Measurements from ENCODE around the gene POGK. TPM values are rescaled to one million over a fixed set of nuclear protein-coding genes. Genes with fewer than 3 reads are reported as not detected.

Gene POGK
- total RNA-seq, 5 donors from 2014 or later (not counting 1 experiment from before 2014, with no cell fraction given), result 26.2 to 45.9 (median 43.2) TPM

DNA sequence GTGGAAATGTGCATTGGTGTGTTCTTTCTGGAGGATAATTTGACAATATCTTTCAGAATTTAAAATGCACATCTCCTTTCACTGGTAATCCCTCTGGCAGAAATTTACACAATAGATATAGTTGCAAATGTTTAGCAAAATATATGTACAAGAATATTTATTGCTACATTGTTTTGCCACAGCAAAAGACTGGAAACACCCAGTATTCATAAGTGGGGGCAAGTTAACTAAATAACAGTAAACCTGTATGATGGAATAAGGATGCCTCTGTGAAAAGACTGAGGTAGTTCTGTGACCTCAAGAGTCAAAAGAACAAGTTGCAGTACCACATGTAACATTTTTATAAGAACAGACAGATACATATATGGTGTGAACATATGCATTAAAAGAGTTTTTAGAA, 50.5 kb downstream of the POGK start:
- H3K27me3 Mint-ChIP-seq, result peaks cover 21 to 25% of the 10 kb centered on the region in 2 donors
- H3K4me3 Mint-ChIP-seq, result no peak overlapping the region
- no peaks in the 10 kb centered on the region for H3K36me3 Mint-ChIP-seq
- Histone ChIP-seq H3K27ac (ENCODE audit: low read length) (no peak overlapping the region), H3K4me3 (ENCODE audit: control insufficient read depth in 1 of 2, extremely low read depth in 1 of 2, low read length in 1 of 2) (no peak overlapping the region), H3K9me3 (no peaks in the 10 kb centered on the region), H3K4me1 (ENCODE audit: control insufficient read depth in 1 of 2, extremely low read depth in 1 of 2, insufficient read depth in 2 of 2, low read length in 2 of 2) (peaks cover 0 to 3% of the 10 kb centered on the region in 2 experiments), H3K36me3 (ENCODE audit: control insufficient read depth in 2 of 2, extremely low read depth in 1 of 2, insufficient read depth in 1 of 2, low read length in 1 of 2) (no peaks in the 10 kb centered on the region), H3K27me3 (replicated peaks in 1 of 2; ENCODE audit: control insufficient read depth in 2 of 2, extremely low read depth in 1 of 2, insufficient read depth in 2 of 2, low read length in 1 of 2) (peaks cover 0 to 3% of the 10 kb centered on the region in 2 experiments)
- H3K27ac Mint-ChIP-seq, result no peak overlapping the region
- no peaks in the 10 kb centered on the region for H3K9me3 Mint-ChIP-seq
- ChIA-PET POLR2A (no interaction called here), CTCF (interaction anchor here in 1 of 2 donors (1.1 kb wide), 1 partner anchor 20 kb away, joined by 3 read pairs; no protein-coding TSS in a partner anchor)
- H3K4me1 Mint-ChIP-seq, result peaks cover 4 to 7% (median 7%) of the 10 kb centered on the region in 3 donors
- no peak for DNase-seq
- ATAC-seq (replicated peaks in 1 of 4), result no peak

DNA sequence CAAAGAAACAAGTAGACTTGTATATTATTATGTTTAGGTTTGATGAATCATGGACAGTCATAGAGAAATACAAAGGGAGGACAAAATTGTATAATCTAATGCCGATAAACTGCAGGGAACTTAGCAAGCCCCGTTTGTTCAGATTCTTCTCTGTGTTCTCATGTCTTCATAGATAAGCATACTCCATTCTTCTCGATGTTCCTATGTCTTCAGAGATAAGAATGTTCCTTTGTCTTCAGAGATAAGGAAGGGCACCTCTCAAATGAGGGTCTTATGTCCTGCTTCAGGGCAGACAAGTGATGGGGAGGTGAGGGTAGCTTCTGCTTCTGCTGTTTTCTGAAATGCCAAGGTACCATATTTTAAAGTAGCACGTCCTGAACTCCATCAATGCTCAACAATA, 56.5 kb downstream of the POGK start:
- ChIA-PET CTCF (no interaction called here), POLR2A (no interaction called here)
- Mint-ChIP-seq H3K27ac (no peak overlapping the region), H3K27me3 (peaks cover 13 to 19% of the 10 kb centered on the region in 2 donors), H3K36me3 (peaks cover 7% of the 10 kb centered on the region), H3K4me3 (no peak overlapping the region), H3K4me1 (no peaks in the 10 kb centered on the region), H3K9me3 (peaks cover 2 to 13% (median 13%) of the 10 kb centered on the region in 3 donors)
- WGBS (ENCODE audit: insufficient coverage), result 92% methylated on average over 2 of the region's 4 CpGs
- Histone ChIP-seq H3K4me1 (ENCODE audit: control insufficient read depth in 1 of 2, extremely low read depth in 1 of 2, insufficient read depth in 2 of 2, low read length in 2 of 2) (no peaks in the 10 kb centered on the region), H3K9me3 (no peaks in the 10 kb centered on the region), H3K27ac (ENCODE audit: low read length) (no peak overlapping the region), H3K27me3 (replicated peaks in 1 of 2; ENCODE audit: control insufficient read depth in 2 of 2, extremely low read depth in 1 of 2, insufficient read depth in 2 of 2, low read length in 1 of 2) (peaks cover 0 to 3% of the 10 kb centered on the region in 2 experiments), H3K4me3 (ENCODE audit: control insufficient read depth in 1 of 2, extremely low read depth in 1 of 2, low read length in 1 of 2) (no peak overlapping the region), H3K36me3 (ENCODE audit: control insufficient read depth in 2 of 2, extremely low read depth in 1 of 2, insufficient read depth in 1 of 2, low read length in 1 of 2) (no peaks in the 10 kb centered on the region)
- no peak for DNase-seq
- no peak for ATAC-seq (replicated peaks in 1 of 4)

DNA sequence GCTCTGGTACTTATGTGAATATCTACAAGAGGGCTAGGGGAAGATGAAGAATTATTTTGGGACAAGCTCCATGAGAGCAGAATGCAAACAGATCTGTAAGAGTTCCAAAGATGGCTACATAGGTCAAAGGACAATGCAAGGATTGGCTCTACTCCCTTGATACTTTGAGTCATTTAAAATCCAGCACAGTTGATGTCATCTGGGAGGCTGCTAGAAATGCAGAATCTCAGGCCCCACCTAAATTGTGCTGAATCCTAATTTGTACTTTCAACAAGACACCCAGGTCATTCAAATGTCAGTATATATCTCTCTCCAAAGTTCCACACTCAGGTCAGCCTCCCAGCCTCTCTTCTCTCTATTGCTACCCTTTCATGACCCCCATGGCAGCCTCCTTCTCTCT, 60.5 kb downstream of the POGK start:
- Histone ChIP-seq H3K27me3 (replicated peaks in 1 of 2; ENCODE audit: control insufficient read depth in 2 of 2, extremely low read depth in 1 of 2, insufficient read depth in 2 of 2, low read length in 1 of 2) (peaks cover 0 to 3% of the 10 kb centered on the region in 2 experiments), H3K4me1 (ENCODE audit: control insufficient read depth in 1 of 2, extremely low read depth in 1 of 2, insufficient read depth in 2 of 2, low read length in 2 of 2) (no peaks in the 10 kb centered on the region), H3K4me3 (ENCODE audit: control insufficient read depth in 1 of 2, extremely low read depth in 1 of 2, low read length in 1 of 2) (no peak overlapping the region), H3K27ac (ENCODE audit: low read length) (no peak overlapping the region), H3K36me3 (ENCODE audit: control insufficient read depth in 2 of 2, extremely low read depth in 1 of 2, insufficient read depth in 1 of 2, low read length in 1 of 2) (no peaks in the 10 kb centered on the region), H3K9me3 (no peaks in the 10 kb centered on the region)
- Mint-ChIP-seq H3K4me3 (no peak overlapping the region), H3K27me3 (peaks cover 5 to 11% of the 10 kb centered on the region in 2 donors), H3K9me3 (peaks cover 2 to 13% (median 13%) of the 10 kb centered on the region in 3 donors), H3K4me1 (no peaks in the 10 kb centered on the region), H3K36me3 (peaks cover 7% of the 10 kb centered on the region), H3K27ac (no peak overlapping the region)
- CTCF ChIA-PET, result interaction anchor here in 1 of 2 donors (0.7 kb wide), 1 partner anchor 160 kb away, joined by 9 read pairs; no protein-coding TSS in a partner anchor
- DNase-seq, result no peak
- no peak for ATAC-seq (replicated peaks in 1 of 4)
- POLR2A ChIA-PET, result interaction anchor here in 1 of 2 donors (0.5 kb wide), 1 partner anchor 309 kb away, joined by 9 read pairs; no protein-coding TSS in a partner anchor

DNA sequence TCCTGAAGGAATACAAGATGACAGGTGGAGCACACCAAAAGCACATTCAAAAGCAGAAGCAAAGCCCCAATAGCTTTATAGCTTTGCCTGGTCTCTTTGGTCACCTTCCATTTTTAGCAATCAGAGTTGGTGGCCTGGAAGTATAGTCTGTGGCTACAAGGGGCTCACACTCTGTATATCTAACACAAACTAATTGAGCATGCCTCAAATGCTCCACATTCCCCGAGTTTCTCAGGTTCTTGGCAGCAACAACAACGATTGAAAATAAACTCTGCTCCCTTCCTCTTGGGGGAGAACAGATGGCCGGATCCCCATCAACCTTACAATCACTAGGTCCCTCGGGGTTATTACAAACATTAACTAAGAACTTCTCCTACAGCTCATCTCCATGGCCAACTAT, 61.7 kb downstream of the POGK start:
- Mint-ChIP-seq H3K4me1 (no peaks in the 10 kb centered on the region), H3K27ac (no peak overlapping the region), H3K27me3 (peaks cover 2 to 10% of the 10 kb centered on the region in 2 donors), H3K36me3 (peaks cover 7% of the 10 kb centered on the region), H3K4me3 (no peak overlapping the region), H3K9me3 (peaks cover 2 to 13% (median 13%) of the 10 kb centered on the region in 3 donors)
- no peak overlapping the region for H3K27ac ChIP-seq (ENCODE audit: low read length)
- POLR2A ChIA-PET, result no interaction called here
- H3K36me3 ChIP-seq (ENCODE audit: control insufficient read depth in 2 of 2, extremely low read depth in 1 of 2, insufficient read depth in 1 of 2, low read length in 1 of 2), result no peaks in the 10 kb centered on the region
- no peak for ATAC-seq (replicated peaks in 1 of 4)
- H3K27me3 ChIP-seq (replicated peaks in 1 of 2; ENCODE audit: control insufficient read depth in 2 of 2, extremely low read depth in 1 of 2, insufficient read depth in 2 of 2, low read length in 1 of 2), result peaks cover 0 to 3% of the 10 kb centered on the region in 2 experiments
- no peak for DNase-seq
- CTCF ChIA-PET, result interaction anchor here in 1 of 2 donors (0.6 to 0.8 kb wide), 2 partner anchors 150 to 160 kb away, joined by 3 read pairs; no protein-coding TSS in a partner anchor
- H3K4me3 ChIP-seq (ENCODE audit: control insufficient read depth in 1 of 2, extremely low read depth in 1 of 2, low read length in 1 of 2), result no peak overlapping the region
- H3K4me1 ChIP-seq (ENCODE audit: control insufficient read depth in 1 of 2, extremely low read depth in 1 of 2, insufficient read depth in 2 of 2, low read length in 2 of 2), result no peaks in the 10 kb centered on the region
- no peaks in the 10 kb centered on the region for H3K9me3 ChIP-seq
- 56% methylated on average over 2 of the region's 4 CpGs for WGBS (ENCODE audit: insufficient coverage)

DNA sequence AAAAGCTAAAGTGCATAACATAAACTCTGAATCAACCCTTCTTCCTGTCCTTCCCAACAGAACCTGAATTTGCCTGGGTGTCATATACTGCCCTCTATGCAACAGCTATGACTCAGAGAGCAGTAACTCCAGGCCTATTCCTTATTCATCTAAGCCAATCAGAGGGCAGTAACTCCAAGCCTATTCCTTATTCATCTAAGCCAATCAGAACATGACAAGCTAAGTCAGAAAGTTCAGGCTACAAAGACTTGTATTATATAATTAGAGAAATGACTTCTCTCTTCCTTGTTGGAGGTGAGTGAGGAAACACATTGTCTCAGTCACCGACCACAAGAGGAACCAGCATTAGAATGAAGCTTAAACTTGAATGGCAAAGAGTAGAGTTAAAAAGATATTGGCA, 63.0 kb downstream of the POGK start:
- peaks cover 0 to 4% of the 10 kb centered on the region in 2 donors for H3K27me3 Mint-ChIP-seq
- no peaks in the 10 kb centered on the region for H3K4me1 Mint-ChIP-seq
- Histone ChIP-seq H3K9me3 (no peaks in the 10 kb centered on the region), H3K27ac (ENCODE audit: low read length) (no peak overlapping the region), H3K36me3 (ENCODE audit: control insufficient read depth in 2 of 2, extremely low read depth in 1 of 2, insufficient read depth in 1 of 2, low read length in 1 of 2) (no peaks in the 10 kb centered on the region), H3K4me1 (ENCODE audit: control insufficient read depth in 1 of 2, extremely low read depth in 1 of 2, insufficient read depth in 2 of 2, low read length in 2 of 2) (no peaks in the 10 kb centered on the region), H3K27me3 (replicated peaks in 1 of 2; ENCODE audit: control insufficient read depth in 2 of 2, extremely low read depth in 1 of 2, insufficient read depth in 2 of 2, low read length in 1 of 2) (peaks cover 0 to 5% of the 10 kb centered on the region in 2 experiments), H3K4me3 (ENCODE audit: control insufficient read depth in 1 of 2, extremely low read depth in 1 of 2, low read length in 1 of 2) (no peak overlapping the region)
- POLR2A ChIA-PET, result no interaction called here
- ATAC-seq (replicated peaks in 1 of 4) (no peak), DNase-seq (no peak)
- CTCF ChIA-PET, result interaction anchor here (0.9 to 1.0 kb wide), 2 partner anchors 8 to 156 kb away, joined by 3 read pairs; no protein-coding TSS in a partner anchor
- no peak overlapping the region for H3K27ac Mint-ChIP-seq
- H3K4me3 Mint-ChIP-seq, result no peak overlapping the region
- no CpG with 5 or more reads among the region's 1 CpG for WGBS (ENCODE audit: insufficient coverage)
- H3K9me3 Mint-ChIP-seq, result peaks cover 0 to 9% (median 8%) of the 10 kb centered on the region in 3 donors
- peaks cover 4% of the 10 kb centered on the region for H3K36me3 Mint-ChIP-seq

DNA sequence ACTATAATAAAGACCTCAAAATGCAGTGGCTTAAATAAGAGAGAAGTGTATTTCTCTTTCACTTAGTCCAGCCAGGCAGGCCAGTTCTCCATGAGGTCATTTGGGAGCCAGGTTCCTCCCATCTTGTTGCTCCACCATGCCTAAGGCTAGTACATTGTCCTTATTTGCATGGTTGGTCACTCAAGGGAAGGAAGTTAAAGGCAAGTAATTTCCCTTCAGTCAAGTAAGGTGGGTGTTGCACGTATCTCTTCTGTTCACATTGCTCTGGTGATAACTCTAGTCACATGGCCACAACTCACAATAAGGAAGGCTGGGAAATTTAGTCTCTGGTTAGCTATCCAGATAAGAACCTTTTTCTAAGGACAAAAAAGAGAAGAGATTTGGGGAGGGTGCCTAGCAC, 64.0 kb downstream of the POGK start:
- POLR2A ChIA-PET, result no interaction called here
- Histone ChIP-seq H3K36me3 (ENCODE audit: control insufficient read depth in 2 of 2, extremely low read depth in 1 of 2, insufficient read depth in 1 of 2, low read length in 1 of 2) (no peaks in the 10 kb centered on the region), H3K9me3 (no peaks in the 10 kb centered on the region), H3K27me3 (replicated peaks in 1 of 2; ENCODE audit: control insufficient read depth in 2 of 2, extremely low read depth in 1 of 2, insufficient read depth in 2 of 2, low read length in 1 of 2) (peaks cover 0 to 5% of the 10 kb centered on the region in 2 experiments), H3K4me1 (ENCODE audit: control insufficient read depth in 1 of 2, extremely low read depth in 1 of 2, insufficient read depth in 2 of 2, low read length in 2 of 2) (no peaks in the 10 kb centered on the region), H3K4me3 (ENCODE audit: control insufficient read depth in 1 of 2, extremely low read depth in 1 of 2, low read length in 1 of 2) (no peak overlapping the region), H3K27ac (ENCODE audit: low read length) (no peak overlapping the region)
- DNase-seq (no peak), ATAC-seq (replicated peaks in 1 of 4) (no peak)
- Mint-ChIP-seq H3K4me3 (no peak overlapping the region), H3K27me3 (peaks cover 0 to 4% of the 10 kb centered on the region in 2 donors), H3K36me3 (peaks cover 3% of the 10 kb centered on the region), H3K4me1 (no peaks in the 10 kb centered on the region), H3K9me3 (peaks cover 0 to 2% (median 0%) of the 10 kb centered on the region in 3 donors), H3K27ac (no peak overlapping the region)
- CTCF ChIA-PET, result interaction anchor here in 1 of 2 donors (10.6 kb wide), 1 partner anchor 156 kb away, joined by 208 read pairs; no protein-coding TSS in a partner anchor
- no CpG with 5 or more reads among the region's 1 CpG for WGBS (ENCODE audit: insufficient coverage)

Measured in T-cell (primary cell).